Measurements from ENCODE around the gene PLA2G4D. TPM values are rescaled to one million over a fixed set of nuclear protein-coding genes. Genes with fewer than 3 reads are reported as not detected.

The PLA2G4D gene
- total RNA-seq, 1 experiment from 2014 or later: not detected

- CTCF ChIA-PET: no interaction called here
- H3K9me3 Mint-ChIP-seq (ENCODE audit: low read depth, unreplicated experiment): peaks cover 2% of the 10 kb centered on the region
- peaks cover 5% of the 10 kb centered on the region for H3K36me3 Mint-ChIP-seq (ENCODE audit: insufficient read depth, unreplicated experiment)
- no peak overlapping the region for H3K4me3 Mint-ChIP-seq (ENCODE audit: low read depth, unreplicated experiment)
- no peak for DNase-seq
- BruUV-seq (replicated peaks): no TSS peak
- H3K4me1 Mint-ChIP-seq (ENCODE audit: low read depth, unreplicated experiment): peaks cover 9% of the 10 kb centered on the region
- H3K27me3 Mint-ChIP-seq (ENCODE audit: unreplicated experiment): no peaks in the 10 kb centered on the region
- TF ChIP-seq, protein P1, sequence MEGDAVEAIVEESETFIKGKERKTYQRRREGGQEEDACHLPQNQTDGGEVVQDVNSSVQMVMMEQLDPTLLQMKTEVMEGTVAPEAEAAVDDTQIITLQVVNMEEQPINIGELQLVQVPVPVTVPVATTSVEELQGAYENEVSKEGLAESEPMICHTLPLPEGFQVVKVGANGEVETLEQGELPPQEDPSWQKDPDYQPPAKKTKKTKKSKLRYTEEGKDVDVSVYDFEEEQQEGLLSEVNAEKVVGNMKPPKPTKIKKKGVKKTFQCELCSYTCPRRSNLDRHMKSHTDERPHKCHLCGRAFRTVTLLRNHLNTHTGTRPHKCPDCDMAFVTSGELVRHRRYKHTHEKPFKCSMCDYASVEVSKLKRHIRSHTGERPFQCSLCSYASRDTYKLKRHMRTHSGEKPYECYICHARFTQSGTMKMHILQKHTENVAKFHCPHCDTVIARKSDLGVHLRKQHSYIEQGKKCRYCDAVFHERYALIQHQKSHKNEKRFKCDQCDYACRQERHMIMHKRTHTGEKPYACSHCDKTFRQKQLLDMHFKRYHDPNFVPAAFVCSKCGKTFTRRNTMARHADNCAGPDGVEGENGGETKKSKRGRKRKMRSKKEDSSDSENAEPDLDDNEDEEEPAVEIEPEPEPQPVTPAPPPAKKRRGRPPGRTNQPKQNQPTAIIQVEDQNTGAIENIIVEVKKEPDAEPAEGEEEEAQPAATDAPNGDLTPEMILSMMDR (IDR thresholded peaks at IDR 0.05; ENCODE audit: unreplicated experiment): no peak
- intact Hi-C loops (cut with micrococcal nuclease; ENCODE audit: unreplicated experiment): loop anchor here (5.0 kb wide), 1 partner anchor 404 kb away; no protein-coding TSS in a partner anchor
- no peak overlapping the region for H3K27ac Mint-ChIP-seq (ENCODE audit: unreplicated experiment)
Measured at GRCh38 chr15:42068601-42069000, 25.8 kb downstream of the PLA2G4D start.

DNA sequence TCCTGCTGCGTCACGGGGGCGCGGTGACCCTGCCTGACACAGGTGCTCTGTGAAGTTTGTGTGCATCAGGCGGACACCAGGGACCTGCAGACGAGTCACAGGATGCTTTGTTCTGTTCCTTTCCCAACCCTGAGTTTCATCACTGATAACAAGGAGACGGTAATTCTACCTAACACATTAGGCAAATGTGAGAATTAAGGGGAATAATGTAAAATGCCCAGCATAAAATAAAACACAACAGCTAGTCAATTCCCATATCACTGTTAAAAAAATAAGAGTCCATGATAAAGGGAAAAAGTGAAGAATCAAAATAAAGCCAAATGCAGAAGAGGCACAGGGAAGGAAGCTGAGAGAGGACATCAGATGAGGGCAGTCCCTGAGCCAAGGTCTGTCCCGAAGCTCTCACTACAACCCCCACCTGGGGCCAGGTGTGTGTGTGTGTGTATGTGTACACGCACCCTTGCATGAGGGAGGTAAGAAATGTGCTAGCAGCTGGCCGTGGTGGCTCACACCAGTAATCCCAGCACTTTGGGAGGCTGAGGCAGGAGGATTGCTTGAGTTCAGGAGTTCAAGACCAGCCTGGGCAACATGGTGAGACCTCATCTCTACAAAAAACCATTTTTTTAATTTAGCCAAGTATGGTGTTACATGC, 27.5 kb downstream of the PLA2G4D start:
- TF ChIP-seq, protein P1 (IDR thresholded peaks at IDR 0.05; ENCODE audit: unreplicated experiment): no peak
- peaks cover 9% of the 10 kb centered on the region for H3K4me1 Mint-ChIP-seq (ENCODE audit: low read depth, unreplicated experiment)
- no peak for DNase-seq
- no peaks in the 10 kb centered on the region for H3K27me3 Mint-ChIP-seq (ENCODE audit: unreplicated experiment)
- H3K4me3 Mint-ChIP-seq (ENCODE audit: low read depth, unreplicated experiment): no peak overlapping the region
- no peak overlapping the region for H3K27ac Mint-ChIP-seq (ENCODE audit: unreplicated experiment)
- H3K9me3 Mint-ChIP-seq (ENCODE audit: low read depth, unreplicated experiment): peaks cover 2% of the 10 kb centered on the region
- intact Hi-C loops (cut with micrococcal nuclease; ENCODE audit: unreplicated experiment): loop anchor here (1.0 to 5.0 kb wide), 2 partner anchors 70 to 405 kb away; no protein-coding TSS in a partner anchor
- H3K36me3 Mint-ChIP-seq (ENCODE audit: insufficient read depth, unreplicated experiment): peaks cover 5% of the 10 kb centered on the region
- BruUV-seq (replicated peaks): no TSS peak
- CTCF ChIA-PET: no interaction called here

GRCh38 chr15:42065468-42065867, 28.9 kb downstream of the PLA2G4D start:
- BruUV-seq (replicated peaks): no TSS peak

DNA sequence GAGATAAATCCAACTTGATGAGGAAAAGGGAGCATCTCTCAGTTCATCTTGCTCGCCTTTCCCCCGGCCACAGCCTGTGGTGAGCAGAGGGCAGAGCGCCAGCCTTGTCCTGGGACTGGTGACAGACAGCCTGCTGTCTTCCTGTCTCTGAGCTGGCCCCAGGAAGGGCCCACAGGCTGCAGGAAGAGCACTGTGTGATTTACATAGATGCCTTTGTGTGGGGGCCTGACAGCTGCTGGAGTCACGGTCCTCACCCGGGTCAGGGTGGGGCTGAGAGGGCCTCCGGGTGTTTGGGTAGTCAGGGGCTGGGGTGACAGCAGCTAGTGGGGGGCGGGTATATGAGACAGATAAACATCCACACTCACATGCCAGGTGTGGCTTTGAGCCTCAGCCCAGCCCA, 29.3 kb downstream of the PLA2G4D start:
- no peak overlapping the region for H3K27ac Mint-ChIP-seq (ENCODE audit: unreplicated experiment)

More at GRCh38 chr15:42065468-42065867, 28.9 kb downstream of the PLA2G4D start:
- TF ChIP-seq, protein P1 (IDR thresholded peaks at IDR 0.05; ENCODE audit: unreplicated experiment): no peak
- peaks cover 2% of the 10 kb centered on the region for H3K9me3 Mint-ChIP-seq (ENCODE audit: low read depth, unreplicated experiment)
- H3K27me3 Mint-ChIP-seq (ENCODE audit: unreplicated experiment): no peaks in the 10 kb centered on the region
- H3K36me3 Mint-ChIP-seq (ENCODE audit: insufficient read depth, unreplicated experiment): peaks cover 5% of the 10 kb centered on the region
- peaks cover 9% of the 10 kb centered on the region for H3K4me1 Mint-ChIP-seq (ENCODE audit: low read depth, unreplicated experiment)
- DNase-seq: no peak
- intact Hi-C loops (cut with micrococcal nuclease; ENCODE audit: unreplicated experiment): loop anchor here (5.0 kb wide), 1 partner anchor 407 kb away; no protein-coding TSS in a partner anchor
- CTCF ChIA-PET: interaction anchor here (0.7 to 0.9 kb wide), 2 partner anchors 19 to 73 kb away, joined by 3 read pairs; no protein-coding TSS in a partner anchor
- no peak overlapping the region for H3K4me3 Mint-ChIP-seq (ENCODE audit: low read depth, unreplicated experiment)
- no peak overlapping the region for H3K27ac Mint-ChIP-seq (ENCODE audit: unreplicated experiment)

More for the DNA sequence above, 29.3 kb downstream of the PLA2G4D start:
- CTCF ChIA-PET: no interaction called here
- H3K36me3 Mint-ChIP-seq (ENCODE audit: insufficient read depth, unreplicated experiment): peaks cover 5% of the 10 kb centered on the region
- H3K27me3 Mint-ChIP-seq (ENCODE audit: unreplicated experiment): no peaks in the 10 kb centered on the region
- TF ChIP-seq, protein P1 (IDR thresholded peaks at IDR 0.05; ENCODE audit: unreplicated experiment): no peak
- BruUV-seq (replicated peaks): no TSS peak
- H3K4me3 Mint-ChIP-seq (ENCODE audit: low read depth, unreplicated experiment): no peak overlapping the region
- intact Hi-C loops (cut with micrococcal nuclease; ENCODE audit: unreplicated experiment): loop anchor here (5.0 kb wide), 1 partner anchor 407 kb away; no protein-coding TSS in a partner anchor
- DNase-seq: no peak
- H3K9me3 Mint-ChIP-seq (ENCODE audit: low read depth, unreplicated experiment): peaks cover 2% of the 10 kb centered on the region
- peaks cover 9% of the 10 kb centered on the region for H3K4me1 Mint-ChIP-seq (ENCODE audit: low read depth, unreplicated experiment)
